Measurements from ENCODE around the gene SEC22C. TPM values are rescaled to one million over a fixed set of nuclear protein-coding genes. Genes with fewer than 3 reads are reported as not detected.
"Not testable (repeated sequence)": the region's sequence is repeated elsewhere in the genome, so short reads cannot be mapped to it uniquely, and the experiment has no call there.

SEC22C gene
- total RNA-seq: 63.6 and 95.6 TPM in 2 replicates

DNA sequence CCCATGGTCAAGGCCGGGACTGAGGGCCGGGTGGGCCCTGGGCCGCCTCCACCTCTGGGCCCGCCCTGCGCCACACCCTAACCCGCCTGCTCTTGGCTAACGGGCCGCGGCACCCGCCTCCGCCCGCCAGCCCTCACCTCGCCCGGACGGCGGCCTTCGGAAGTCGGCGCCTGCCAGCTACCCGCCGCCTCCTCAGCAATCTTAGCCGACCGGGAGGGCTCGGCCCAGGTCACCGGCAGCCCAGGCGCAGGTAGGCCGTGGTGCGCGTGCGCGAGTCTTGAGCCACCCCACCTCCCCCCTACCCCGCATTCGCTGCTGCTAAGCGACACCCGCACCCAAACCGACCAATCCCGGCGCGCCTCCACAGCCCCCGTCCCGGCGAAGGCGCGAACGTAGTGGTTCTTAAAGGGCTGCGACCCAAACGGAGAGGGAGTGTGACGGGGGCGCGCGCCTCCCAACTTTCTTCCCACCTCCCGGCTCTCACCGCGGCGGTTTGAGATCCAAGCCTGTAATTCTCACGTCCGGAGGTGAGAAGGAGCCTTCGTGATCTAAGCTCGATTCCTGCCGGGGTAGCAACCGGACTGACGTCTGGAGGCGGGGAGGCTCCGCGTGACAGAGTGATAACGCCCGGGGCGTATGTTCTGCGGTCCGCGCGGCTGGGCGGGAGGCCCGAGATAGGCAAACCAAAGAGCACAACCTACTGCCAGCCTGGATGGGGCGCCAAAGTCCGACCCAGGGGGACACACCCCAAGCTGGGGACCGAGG lies at the start of gene SEC22C:
TSS of gene SEC22C (minus strand) at position 259 of the 765 bp plus-strand sequence. CDS start 12,921 bp downstream, outside the sequence.
- DNase-seq (ENCODE audit: low read depth in 2 of 2): peak; percentile 93 to 94

DNA sequence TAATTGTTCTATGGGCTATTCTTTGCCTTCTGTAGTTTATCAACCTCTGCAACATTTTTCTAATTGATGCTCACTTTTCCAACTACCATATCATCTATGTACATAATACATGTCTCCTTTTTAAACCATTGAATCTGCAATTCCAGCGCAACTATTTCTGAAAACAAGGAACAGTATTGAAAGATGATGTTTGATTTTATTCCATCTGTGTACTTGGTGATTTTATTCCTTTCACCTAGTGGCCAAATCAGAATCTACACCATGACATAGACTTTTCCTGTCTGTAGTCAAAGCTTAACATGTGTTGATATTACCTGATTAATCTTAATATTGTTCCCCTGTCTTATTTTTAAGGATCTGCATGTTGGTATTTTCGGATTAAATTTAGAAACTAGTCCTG lies 31.7 kb upstream of the SEC22C start:
- peak; percentile 25 to 71 for DNase-seq (ENCODE audit: low read depth in 2 of 2)

DNA sequence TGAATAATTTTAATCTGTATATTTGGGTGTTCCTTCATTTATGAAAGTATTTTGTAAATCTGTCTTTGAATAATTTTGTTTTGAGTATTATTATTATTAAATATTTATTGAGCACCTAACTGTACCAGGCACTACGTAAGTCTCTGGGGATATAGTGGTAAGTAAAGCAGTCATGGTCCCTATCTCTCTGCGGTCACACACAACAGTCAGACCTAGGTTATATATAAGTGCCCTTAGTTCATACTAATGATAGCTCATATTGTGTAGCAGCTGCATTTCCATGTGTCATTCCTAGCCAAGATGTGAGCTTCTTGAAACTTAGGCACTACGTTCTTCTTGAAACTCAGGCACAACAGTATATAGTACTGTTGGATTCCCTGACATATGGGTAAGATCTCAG lies 31.2 kb upstream of the SEC22C start:
- no peak for DNase-seq (ENCODE audit: low read depth in 2 of 2)

DNA sequence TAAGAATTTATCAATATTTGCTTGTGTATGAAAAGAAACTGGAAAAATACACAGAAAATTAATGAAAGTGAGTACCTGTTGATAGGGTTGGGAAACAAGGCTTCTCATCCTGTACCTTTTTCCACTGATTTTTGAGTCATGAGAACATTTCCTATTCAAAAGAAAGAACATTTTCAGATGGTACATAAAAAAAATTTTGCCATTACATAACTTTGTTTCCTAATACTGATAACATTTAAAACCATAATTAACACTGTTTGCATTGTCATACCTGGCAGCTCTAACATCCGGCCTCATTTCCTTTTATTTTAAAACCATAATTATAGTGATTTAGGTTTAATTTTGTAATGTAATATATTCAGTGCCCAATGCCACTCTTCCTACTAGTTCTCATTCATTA lies 30.4 kb upstream of the SEC22C start:
- peak in 1 of 2 donors; percentile 73 for DNase-seq (ENCODE audit: low read depth in 2 of 2)

- DNase-seq (ENCODE audit: low read depth in 2 of 2): peak; percentile 65 to 89
Measured at GRCh38 chr3:42610976-42611375, 29.2 kb upstream of the SEC22C start.

- DNase-seq (ENCODE audit: low read depth in 2 of 2): no peak
Measured at GRCh38 chr3:42608581-42608980, 26.8 kb upstream of the SEC22C start.

GRCh38 chr3:42605546-42606173 lies 23.9 kb upstream of the SEC22C start:
- DNase-seq (ENCODE audit: low read depth in 2 of 2): peak; percentile 73 to 85

- no peak for DNase-seq (ENCODE audit: low read depth in 2 of 2)
Measured at GRCh38 chr3:42602961-42603360, 21.2 kb upstream of the SEC22C start.

DNA sequence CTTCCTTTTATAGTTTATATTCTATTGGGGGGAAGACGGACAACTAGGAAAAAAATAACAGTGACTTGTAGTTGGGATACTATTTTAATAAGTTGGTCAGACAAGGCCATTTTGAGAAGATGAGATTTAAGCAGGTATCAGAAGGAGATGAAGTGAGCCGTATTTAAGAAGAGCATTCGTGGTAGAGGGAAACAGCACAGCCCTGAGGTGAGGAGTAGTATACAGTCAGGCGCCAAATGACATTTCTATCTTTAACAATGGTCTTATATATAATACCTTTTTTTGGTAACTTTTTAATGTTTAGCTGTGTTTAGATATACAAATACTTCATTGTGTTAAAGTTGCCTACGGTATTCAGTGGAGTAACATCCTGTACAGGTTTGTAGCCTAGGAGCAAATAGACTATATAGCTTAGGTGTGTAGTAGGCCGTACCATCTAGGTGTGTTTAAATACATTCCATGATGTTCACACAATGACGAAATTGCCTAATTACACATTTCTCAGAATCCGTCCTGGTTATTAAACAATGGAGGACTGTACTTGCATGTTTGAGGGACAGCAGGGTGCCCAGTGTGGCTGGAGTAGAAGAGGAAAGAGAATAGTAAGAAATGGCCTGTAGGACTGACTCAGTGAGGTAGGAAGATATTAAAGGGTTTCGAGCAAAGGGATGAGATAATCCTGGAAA lies 20.3 kb upstream of the SEC22C start:
- peak in 1 of 2 donors; percentile 48 for DNase-seq (ENCODE audit: low read depth in 2 of 2)

DNA sequence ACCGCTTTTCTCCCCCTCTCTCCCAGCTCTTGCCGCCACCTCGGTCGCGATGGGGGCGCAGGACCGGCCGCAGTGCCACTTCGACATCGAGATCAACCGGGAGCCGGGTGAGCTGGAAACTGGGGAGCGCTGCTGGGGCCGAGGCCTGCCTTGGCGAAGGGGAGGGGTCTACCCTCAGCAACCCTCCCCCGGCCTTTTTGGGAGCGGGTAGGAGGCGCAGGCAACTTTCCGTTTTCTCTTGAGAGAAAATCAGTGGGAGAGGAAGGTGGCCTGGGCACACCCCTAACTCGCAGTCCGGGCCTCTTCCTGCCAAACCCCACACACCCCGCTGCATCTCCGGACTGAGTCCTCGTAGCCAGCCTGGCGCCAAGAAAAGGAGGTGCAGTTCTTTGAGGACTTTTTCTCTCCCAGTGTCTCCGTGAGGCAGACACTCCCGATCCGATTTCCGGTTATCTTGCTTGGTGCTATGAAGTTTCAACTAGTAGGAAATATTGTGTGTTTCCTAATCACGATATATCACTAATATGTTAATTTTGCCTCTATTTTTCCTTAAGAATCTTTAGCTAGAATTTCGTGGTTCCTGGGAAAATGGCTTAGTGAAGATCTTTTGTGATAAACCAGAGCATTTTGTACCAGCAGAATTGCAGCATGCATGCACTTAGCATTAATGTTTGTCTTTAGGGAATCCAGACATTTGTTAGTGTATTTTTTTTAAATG lies 19.4 kb upstream of the SEC22C start:
- DNase-seq (ENCODE audit: low read depth in 2 of 2): peak; percentile 45 to 71

DNA sequence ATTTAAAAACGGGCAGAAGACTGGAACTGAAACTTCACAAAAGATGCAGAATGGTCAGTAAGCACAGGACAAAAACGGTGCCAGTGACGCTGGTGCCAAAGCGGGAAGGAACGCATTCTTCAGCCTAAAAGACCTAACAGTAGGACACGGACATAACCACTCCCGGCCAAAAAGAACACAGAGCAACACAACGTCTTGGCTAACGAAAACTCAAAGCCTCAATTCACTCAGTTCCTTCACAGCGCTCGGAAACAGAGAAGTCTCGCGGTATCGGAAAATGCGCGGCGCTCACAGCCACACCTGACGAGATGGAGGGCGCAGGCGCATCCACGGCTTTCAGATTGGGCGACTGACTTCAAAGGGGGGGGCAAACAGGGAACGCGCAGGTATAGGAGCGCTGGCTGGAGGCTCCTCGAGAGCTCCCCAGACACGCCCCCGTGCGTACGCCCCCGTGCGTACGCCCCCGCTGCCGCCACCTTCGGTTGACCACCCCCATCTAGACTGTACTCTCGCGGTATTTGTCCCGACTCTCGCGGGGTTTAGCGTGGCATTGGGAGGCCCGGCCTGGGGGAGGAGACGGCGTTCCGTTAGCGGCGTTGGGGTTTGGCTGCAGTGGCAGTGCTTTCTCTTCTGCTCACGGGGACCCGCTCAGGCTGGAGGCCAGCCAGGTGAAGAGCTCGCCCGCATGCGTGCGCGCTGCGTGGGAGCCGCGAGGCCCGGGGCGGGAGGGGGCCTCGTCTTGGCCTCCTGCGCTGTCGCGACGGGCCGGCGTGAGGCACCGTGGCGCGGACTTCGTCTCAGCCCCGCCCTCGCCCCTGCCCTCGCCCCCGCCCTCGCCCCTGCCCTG lies 18.6 kb upstream of the SEC22C start, which contains the start of gene NKTR:
TSS of gene NKTR (plus strand) at position 576 of the 847 bp plus-strand sequence. CDS start 321 bp downstream, outside the sequence.
- peak; percentile 98 to 99 for DNase-seq (ENCODE audit: low read depth in 2 of 2)

GRCh38 chr3:42597098-42597497 lies 15.3 kb upstream of the SEC22C start:
- DNase-seq (ENCODE audit: low read depth in 2 of 2): not testable (repeated sequence)

DNA sequence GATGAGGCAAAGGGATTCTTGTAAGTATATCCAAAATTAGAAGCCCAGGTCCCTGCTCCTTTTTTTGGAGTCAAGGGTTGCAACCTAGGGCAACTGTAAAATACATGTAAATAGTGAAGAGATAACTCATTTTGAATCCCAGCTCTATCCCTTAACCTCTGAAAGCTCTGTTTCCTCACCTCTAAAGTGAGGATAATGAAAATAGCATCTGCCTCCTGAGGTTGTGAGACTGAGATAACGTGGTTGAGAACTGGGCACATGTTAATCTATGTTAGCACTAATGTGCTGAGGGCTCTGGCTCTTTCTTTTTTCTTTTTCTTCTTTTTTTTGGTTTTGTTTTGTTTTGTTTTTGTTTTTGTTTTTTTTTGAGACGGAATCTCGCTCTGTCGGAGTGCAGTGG lies 13.9 kb upstream of the SEC22C start:
- no peak for DNase-seq (ENCODE audit: low read depth in 2 of 2)

DNA sequence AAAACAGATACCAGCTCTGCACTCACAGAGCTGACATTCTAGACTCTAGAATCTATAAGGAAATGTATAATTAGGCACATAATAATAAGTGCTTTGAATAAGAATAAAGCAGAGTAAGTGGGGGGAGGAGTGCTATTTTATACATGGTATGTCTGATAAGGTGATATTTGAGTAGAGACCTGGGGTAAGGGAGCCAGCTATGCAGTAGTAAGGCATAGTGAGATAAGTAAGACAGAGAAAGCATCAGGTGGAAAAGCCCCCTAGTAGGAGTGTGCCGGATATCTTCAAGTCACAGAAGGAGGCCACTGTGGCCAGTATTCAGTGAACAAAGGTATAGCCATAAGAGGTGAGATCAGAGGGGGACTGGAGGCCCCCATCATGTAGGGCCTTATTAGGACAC lies 11.9 kb upstream of the SEC22C start:
- no peak for DNase-seq (ENCODE audit: low read depth in 2 of 2)

- DNase-seq (ENCODE audit: low read depth in 2 of 2): peak in 1 of 2 donors; percentile 58
Measured at GRCh38 chr3:42591811-42592210, 10.0 kb upstream of the SEC22C start.

GRCh38 chr3:42590989-42591756 lies 9.4 kb upstream of the SEC22C start:
- DNase-seq (ENCODE audit: low read depth in 2 of 2): peak in 1 of 2 donors; percentile 39

DNA sequence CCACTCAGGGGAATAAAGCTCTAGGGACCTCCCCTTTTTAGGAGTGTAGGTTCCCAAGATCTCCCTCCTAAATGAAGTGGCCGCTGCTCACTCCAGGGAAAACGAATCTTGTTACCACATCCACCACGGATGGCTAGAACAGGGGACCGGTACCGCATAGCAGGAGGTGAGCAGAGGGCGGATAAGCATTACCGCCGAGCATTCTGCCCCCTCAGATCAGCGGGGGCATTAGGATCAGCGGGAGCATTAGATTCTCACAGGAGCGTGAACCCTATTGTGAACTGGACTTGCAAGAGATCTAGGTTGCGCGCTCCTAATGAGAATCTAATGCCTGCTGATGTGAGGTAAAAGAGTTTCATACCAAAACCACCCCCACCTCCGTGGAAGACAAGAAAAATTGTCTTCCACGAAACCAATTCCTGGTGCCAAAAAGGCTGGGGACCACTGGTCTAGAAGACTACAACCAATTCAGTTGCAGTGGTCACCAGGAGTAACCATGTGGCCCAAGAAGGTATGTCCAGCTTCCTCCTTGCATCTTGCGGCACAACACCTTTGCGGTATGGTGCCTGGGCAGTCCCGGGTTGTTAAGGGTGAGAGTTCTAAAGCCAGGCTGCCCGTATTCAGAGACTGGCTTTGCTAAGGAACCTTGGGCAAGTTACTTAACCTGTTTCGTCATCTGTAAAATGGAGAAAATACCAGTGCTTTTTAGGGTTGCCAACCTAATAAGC lies 7.8 kb upstream of the SEC22C start:
- DNase-seq (ENCODE audit: low read depth in 2 of 2): no peak

- no peak for DNase-seq (ENCODE audit: low read depth in 2 of 2)
Measured at GRCh38 chr3:42588625-42589024, 6.9 kb upstream of the SEC22C start.

DNA sequence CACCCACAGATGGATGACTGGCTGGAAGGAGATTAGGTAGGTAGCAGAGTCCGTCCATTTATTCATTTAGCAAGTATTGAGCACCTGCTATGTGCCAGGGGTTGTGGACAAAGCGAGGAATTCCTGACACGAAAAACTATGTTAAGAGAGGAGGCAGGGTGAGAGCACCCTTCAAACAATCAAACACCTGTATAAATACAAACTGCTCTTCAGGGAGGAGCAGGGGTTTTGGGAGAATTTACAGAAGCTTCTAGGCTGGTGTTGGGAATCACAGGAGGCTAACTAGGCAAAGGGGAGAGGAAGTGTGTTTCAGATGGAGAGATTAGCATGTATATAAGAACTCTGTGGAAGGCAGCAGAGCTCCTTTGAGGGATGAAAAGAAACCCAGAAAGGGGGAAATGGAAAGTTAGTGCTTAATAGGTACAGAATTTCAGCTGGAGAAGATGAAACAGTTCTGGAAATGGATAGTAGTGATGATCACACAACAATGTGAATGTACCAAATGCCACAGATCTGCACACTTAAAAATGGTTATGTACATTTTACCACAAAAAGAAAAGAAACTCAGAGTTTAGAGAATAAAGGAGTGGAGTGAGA lies 805 bp upstream of the SEC22C start:
- DNase-seq (ENCODE audit: low read depth in 2 of 2): no peak
